ENCODE results near the gene KLF1. TPM values are rescaled to one million over a fixed set of nuclear protein-coding genes. Genes with fewer than 3 reads are reported as not detected.
A peak's percentile ranks its signal among the peaks of the same experiment; 100 is the strongest.

Gene KLF1
- total and polyA plus RNA-seq, 10 of the 15 experiments (the other 5 are each of a cell fraction or from before 2014, with no cell fraction given), result 0.04 to 0.38 (median 0.08) TPM; not detected in 3

DNA sequence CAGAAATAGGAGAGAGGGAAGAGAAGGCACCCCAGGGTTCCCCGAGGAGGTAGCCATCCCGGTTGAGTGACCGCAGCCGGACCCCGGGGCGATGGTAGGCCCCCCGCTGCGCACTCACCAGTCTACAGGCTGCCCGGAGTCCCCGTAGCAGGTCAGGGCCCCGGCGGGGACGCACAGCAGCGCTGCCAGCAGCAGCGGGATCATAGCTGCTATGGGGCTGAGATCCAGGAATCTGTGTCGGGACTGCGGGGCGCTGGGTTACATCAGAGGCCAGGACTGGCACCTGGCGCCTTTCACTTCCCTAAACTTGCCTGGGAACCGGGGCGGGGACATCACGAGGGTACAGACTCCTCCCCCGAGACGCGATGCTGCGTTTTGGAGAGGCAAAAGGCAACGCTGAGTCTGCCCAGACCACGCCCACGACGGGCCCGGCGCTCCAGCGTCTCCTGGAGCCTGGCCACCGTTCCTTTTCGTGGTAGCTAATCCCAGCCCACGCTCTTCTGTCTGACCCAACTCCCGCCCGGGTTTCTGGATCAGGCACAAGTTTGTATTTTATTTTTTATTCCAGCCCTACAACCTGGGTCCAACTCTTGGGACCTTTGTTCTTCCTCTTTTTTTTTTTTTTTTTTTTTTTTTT lies 5.7 kb downstream of the KLF1 start, which contains the start of gene DNASE2 (continued):
- TF ChIP-seq, protein P1, sequence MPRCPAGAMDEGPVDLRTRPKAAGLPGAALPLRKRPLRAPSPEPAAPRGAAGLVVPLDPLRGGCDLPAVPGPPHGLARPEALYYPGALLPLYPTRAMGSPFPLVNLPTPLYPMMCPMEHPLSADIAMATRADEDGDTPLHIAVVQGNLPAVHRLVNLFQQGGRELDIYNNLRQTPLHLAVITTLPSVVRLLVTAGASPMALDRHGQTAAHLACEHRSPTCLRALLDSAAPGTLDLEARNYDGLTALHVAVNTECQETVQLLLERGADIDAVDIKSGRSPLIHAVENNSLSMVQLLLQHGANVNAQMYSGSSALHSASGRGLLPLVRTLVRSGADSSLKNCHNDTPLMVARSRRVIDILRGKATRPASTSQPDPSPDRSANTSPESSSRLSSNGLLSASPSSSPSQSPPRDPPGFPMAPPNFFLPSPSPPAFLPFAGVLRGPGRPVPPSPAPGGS (IDR thresholded peaks at IDR 0.05; ENCODE audit: borderline replicate concordance, insufficient read depth, low read depth, low read length, poor library complexity, severe bottlenecking), result no peak
- TF ChIP-seq, protein P2, sequence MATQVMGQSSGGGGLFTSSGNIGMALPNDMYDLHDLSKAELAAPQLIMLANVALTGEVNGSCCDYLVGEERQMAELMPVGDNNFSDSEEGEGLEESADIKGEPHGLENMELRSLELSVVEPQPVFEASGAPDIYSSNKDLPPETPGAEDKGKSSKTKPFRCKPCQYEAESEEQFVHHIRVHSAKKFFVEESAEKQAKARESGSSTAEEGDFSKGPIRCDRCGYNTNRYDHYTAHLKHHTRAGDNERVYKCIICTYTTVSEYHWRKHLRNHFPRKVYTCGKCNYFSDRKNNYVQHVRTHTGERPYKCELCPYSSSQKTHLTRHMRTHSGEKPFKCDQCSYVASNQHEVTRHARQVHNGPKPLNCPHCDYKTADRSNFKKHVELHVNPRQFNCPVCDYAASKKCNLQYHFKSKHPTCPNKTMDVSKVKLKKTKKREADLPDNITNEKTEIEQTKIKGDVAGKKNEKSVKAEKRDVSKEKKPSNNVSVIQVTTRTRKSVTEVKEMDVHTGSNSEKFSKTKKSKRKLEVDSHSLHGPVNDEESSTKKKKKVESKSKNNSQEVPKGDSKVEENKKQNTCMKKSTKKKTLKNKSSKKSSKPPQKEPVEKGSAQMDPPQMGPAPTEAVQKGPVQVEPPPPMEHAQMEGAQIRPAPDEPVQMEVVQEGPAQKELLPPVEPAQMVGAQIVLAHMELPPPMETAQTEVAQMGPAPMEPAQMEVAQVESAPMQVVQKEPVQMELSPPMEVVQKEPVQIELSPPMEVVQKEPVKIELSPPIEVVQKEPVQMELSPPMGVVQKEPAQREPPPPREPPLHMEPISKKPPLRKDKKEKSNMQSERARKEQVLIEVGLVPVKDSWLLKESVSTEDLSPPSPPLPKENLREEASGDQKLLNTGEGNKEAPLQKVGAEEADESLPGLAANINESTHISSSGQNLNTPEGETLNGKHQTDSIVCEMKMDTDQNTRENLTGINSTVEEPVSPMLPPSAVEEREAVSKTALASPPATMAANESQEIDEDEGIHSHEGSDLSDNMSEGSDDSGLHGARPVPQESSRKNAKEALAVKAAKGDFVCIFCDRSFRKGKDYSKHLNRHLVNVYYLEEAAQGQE (IDR thresholded peaks at IDR 0.05; ENCODE audit: low read depth, low read length), result no peak
- TF ChIP-seq SRF (IDR thresholded peaks at IDR 0.05; ENCODE audit: low read depth in 2 of 2, low read length in 2 of 2), result no peak
- TF ChIP-seq IKZF1 (conservative IDR thresholded peaks at IDR 0.05), result peak; percentile 98
- peak; percentile 47; the same call in 1 of the 2 replicates for TF ChIP-seq MTA2 (IDR thresholded peaks at IDR 0.05; ENCODE audit: low read depth)
- TF ChIP-seq, protein P3, sequence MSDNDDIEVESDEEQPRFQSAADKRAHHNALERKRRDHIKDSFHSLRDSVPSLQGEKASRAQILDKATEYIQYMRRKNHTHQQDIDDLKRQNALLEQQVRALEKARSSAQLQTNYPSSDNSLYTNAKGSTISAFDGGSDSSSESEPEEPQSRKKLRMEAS (IDR thresholded peaks at IDR 0.05; ENCODE audit: low read depth, low read length), result no peak
- TF ChIP-seq ZNF24 (IDR thresholded peaks at IDR 0.05), result no peak
- no peak for TF ChIP-seq BMI1 (IDR thresholded peaks at IDR 0.05; ENCODE audit: borderline replicate concordance)
- TF ChIP-seq, protein P4, sequence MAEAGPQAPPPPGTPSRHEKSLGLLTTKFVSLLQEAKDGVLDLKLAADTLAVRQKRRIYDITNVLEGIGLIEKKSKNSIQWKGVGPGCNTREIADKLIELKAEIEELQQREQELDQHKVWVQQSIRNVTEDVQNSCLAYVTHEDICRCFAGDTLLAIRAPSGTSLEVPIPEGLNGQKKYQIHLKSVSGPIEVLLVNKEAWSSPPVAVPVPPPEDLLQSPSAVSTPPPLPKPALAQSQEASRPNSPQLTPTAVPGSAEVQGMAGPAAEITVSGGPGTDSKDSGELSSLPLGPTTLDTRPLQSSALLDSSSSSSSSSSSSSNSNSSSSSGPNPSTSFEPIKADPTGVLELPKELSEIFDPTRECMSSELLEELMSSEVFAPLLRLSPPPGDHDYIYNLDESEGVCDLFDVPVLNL (IDR thresholded peaks at IDR 0.05; ENCODE audit: low read depth, low read length), result no peak
- TF ChIP-seq EED (IDR thresholded peaks at IDR 0.05; ENCODE audit: low read depth), result peak; percentile 92
- TF ChIP-seq ESRRA (IDR thresholded peaks at IDR 0.05; ENCODE audit: low read length), result no peak
- no peak for TF ChIP-seq SMARCA5 (IDR thresholded peaks at IDR 0.05)
- no peak for TF ChIP-seq KLF5 (IDR thresholded peaks at IDR 0.05; ENCODE audit: partially characterized antibody)
- no peak for TF ChIP-seq ZSCAN29 (IDR thresholded peaks at IDR 0.05)
- TF ChIP-seq TCF12 (IDR thresholded peaks at IDR 0.05; ENCODE audit: low read depth, low read length), result peak; percentile 80
- TF ChIP-seq MEF2A (IDR thresholded peaks at IDR 0.05; ENCODE audit: insufficient read depth, low read depth, low read length), result no peak
- TF ChIP-seq, protein P5, sequence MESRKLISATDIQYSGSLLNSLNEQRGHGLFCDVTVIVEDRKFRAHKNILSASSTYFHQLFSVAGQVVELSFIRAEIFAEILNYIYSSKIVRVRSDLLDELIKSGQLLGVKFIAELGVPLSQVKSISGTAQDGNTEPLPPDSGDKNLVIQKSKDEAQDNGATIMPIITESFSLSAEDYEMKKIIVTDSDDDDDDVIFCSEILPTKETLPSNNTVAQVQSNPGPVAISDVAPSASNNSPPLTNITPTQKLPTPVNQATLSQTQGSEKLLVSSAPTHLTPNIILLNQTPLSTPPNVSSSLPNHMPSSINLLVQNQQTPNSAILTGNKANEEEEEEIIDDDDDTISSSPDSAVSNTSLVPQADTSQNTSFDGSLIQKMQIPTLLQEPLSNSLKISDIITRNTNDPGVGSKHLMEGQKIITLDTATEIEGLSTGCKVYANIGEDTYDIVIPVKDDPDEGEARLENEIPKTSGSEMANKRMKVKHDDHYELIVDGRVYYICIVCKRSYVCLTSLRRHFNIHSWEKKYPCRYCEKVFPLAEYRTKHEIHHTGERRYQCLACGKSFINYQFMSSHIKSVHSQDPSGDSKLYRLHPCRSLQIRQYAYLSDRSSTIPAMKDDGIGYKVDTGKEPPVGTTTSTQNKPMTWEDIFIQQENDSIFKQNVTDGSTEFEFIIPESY (IDR thresholded peaks at IDR 0.05), result no peak
- 0 out of 2 replicates have a peak, but pooled peaks have one; percentile 73 for TF ChIP-seq NBN (IDR thresholded peaks at IDR 0.05)
- TF ChIP-seq RELA (IDR thresholded peaks at IDR 0.05; ENCODE audit: borderline replicate concordance, partially characterized antibody), result no peak
- no peak for TF ChIP-seq RB1 (IDR thresholded peaks at IDR 0.05; ENCODE audit: borderline replicate concordance)
- TF ChIP-seq SMAD1 (IDR thresholded peaks at IDR 0.05; ENCODE audit: low read depth, partially characterized antibody), result no peak
- TF ChIP-seq TARDBP (IDR thresholded peaks at IDR 0.05; ENCODE audit: borderline replicate concordance), result no peak
- TF ChIP-seq JUNB (IDR thresholded peaks at IDR 0.05), result no peak
- no peak for TF ChIP-seq FOXM1 (IDR thresholded peaks at IDR 0.05; ENCODE audit: low read depth, low read length)
- TF ChIP-seq ZNF207 (IDR thresholded peaks at IDR 0.05; ENCODE audit: borderline replicate concordance), result peak; percentile 62; the same call in 1 of the 2 replicates
